Activated CD4-positive, alpha-beta T cell treated with anti-CD3 and anti-CD28 coated beads for 36 hours (primary cell): ENCODE results near the gene SIRT6. TPM values are rescaled to one million over a fixed set of nuclear protein-coding genes. Genes with fewer than 3 reads are reported as not detected.

Experiments used
- ATAC-seq: fragments of 200-7000 bp; cut with Tn5 transposase; one replicate; pipeline ENCODE4 v1.10.0; 2021; ENCODE audit warnings: mild to moderate bottlenecking, moderate library complexity
- CTCF ChIA-PET: fragments of 350-600 bp; sonication (Branson Sonifier 250); formaldehyde crosslinking; loops from one replicate; lab custom pipeline; 2021; ENCODE audit warnings: antibody characterized with exemption; lab: Charles Lee
- POLR2A ChIA-PET: fragments of 350-600 bp; sonication (Branson Sonifier 250); formaldehyde crosslinking; loops from one replicate; lab custom pipeline; 2021; ENCODE audit warnings: antibody characterized with exemption, inconsistent platforms; lab: Charles Lee
- DNase-seq: peaks from one replicate; pipeline ENCODE4 v3.0.0-alpha.2; 2020
- H3K27ac Mint-ChIP-seq: one replicate; pipeline ENCODE4 v1.8.0; 2021; ENCODE audit warnings: mixed read lengths
- H3K27me3 Mint-ChIP-seq: one replicate; pipeline ENCODE4 v1.8.0; 2021; ENCODE audit warnings: mixed read lengths
- H3K36me3 Mint-ChIP-seq: one replicate; pipeline ENCODE4 v1.8.0; 2021; ENCODE audit warnings: low read depth, mixed read lengths
- H3K4me1 Mint-ChIP-seq: one replicate; pipeline ENCODE4 v1.8.0; 2021; ENCODE audit warnings: mixed read lengths
- H3K4me3 Mint-ChIP-seq: one replicate; pipeline ENCODE4 v1.8.0; 2021; ENCODE audit warnings: mild to moderate bottlenecking, moderate library complexity, mixed read lengths
- H3K9me3 Mint-ChIP-seq: one replicate; pipeline ENCODE4 v1.8.0; 2021; ENCODE audit warnings: low read depth, mixed read lengths
- intact Hi-C, 2 experiments: fragments of 100-400 bp; cut with DNase I in 1 of 2; cut with micrococcal nuclease in 1 of 2; formaldehyde crosslinking; loops; one replicate each; pipeline versions ENCODE4 v1.14.2 to v1.15.1; 2022 to 2024; cut with DNase I, micrococcal nuclease
- total RNA-seq, 2 experiments: library from RNA; stranded (reverse); gene quantifications; one replicate each; pipeline ENCODE4 v1.2.3, GENCODE V29; 2021

Gene SIRT6
- total RNA-seq, 2 experiments from 2014 or later: 26.2 to 29.4 TPM

DNA sequence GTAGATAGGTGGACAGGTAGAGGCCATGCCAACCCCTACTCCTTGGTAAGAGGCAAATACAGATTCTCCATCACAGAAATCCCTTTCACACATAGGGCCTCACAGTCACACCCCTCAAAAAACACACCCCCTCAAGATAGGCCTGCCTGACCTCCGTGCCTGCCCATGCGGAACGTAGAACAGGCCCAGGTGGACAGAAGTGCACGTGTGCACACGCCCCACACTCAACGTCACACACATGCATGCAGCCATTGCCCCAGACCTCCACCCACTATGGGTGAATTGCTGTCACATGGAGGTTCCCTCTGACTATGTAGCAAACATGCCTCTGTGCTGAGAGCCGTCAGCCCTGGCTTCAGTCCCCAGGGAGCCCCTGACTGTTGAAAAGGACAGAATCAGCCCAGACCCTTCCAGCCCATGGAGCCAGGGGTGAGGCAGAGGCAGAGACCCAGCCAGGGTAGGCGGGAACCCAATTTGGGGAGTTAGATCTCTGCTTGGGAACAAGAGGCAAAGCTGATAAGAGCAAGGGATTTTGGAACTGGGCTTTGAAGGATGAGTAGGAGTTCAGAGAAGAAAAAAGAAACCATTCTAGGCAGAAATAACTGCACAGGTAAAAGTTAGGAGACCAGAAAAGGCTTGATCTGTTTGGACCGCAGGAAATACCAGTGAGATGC is 3.2 kb upstream of the SIRT6 start:
- peaks cover 3% of the 10 kb centered on the region for H3K36me3 Mint-ChIP-seq
- CTCF ChIA-PET: no interaction called here
- H3K4me3 Mint-ChIP-seq: no peak overlapping the region
- H3K9me3 Mint-ChIP-seq: no peaks in the 10 kb centered on the region
- H3K4me1 Mint-ChIP-seq: peaks cover 19% of the 10 kb centered on the region
- POLR2A ChIA-PET: no interaction called here
- no peak for ATAC-seq
- intact Hi-C loops: loop anchor here in 1 of 2 experiments (1.0 kb wide), 1 partner anchor 199 kb away; no protein-coding TSS in a partner anchor
- H3K27ac Mint-ChIP-seq: peak overlapping the region; percentile 10
- no peak for DNase-seq
- H3K27me3 Mint-ChIP-seq: no peaks in the 10 kb centered on the region

DNA sequence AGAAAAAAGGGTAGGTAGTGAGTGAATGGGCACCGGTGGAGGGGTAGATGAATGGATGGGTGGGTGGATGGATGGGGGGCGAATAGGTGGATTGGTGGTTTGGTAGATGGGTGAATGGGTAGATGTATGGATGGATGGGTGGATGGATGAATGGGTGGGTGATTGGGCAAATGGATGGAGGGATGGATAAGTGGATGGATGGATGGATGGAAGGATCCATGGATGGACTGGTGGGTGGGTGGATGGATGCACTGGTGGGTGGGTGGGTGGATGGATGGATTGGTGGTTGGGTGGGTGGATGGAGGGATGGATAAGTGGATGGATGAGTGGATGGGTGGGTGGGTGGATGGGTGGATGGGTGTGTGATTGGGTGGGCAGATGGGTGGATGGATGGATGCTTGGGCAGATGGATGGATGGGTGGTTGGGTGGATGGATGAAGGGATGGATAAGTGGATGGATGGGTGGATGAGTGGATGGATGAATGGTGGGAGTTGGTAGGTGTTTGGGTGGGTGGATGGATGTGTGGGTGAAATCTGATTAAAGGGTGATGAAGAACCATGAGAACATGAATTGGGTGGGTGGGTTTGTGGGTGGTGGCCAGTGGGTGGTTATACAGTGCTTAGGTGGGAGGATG is 2.5 kb upstream of the SIRT6 start:
- ATAC-seq: no peak
- DNase-seq: no peak
- intact Hi-C loops: loop anchor here in 1 of 2 experiments (5.0 kb wide), 3 partner anchors 142 to 683 kb away; partner anchors contain the start of genes CHAF1A, DOHH and SH3GL1
- H3K4me3 Mint-ChIP-seq: peak overlapping the region; percentile 46
- peaks cover 7% of the 10 kb centered on the region for H3K36me3 Mint-ChIP-seq
- no peaks in the 10 kb centered on the region for H3K27me3 Mint-ChIP-seq
- CTCF ChIA-PET: no interaction called here
- H3K27ac Mint-ChIP-seq: no peak overlapping the region
- no peaks in the 10 kb centered on the region for H3K9me3 Mint-ChIP-seq
- POLR2A ChIA-PET: no interaction called here
- H3K4me1 Mint-ChIP-seq: peaks cover 24% of the 10 kb centered on the region

DNA sequence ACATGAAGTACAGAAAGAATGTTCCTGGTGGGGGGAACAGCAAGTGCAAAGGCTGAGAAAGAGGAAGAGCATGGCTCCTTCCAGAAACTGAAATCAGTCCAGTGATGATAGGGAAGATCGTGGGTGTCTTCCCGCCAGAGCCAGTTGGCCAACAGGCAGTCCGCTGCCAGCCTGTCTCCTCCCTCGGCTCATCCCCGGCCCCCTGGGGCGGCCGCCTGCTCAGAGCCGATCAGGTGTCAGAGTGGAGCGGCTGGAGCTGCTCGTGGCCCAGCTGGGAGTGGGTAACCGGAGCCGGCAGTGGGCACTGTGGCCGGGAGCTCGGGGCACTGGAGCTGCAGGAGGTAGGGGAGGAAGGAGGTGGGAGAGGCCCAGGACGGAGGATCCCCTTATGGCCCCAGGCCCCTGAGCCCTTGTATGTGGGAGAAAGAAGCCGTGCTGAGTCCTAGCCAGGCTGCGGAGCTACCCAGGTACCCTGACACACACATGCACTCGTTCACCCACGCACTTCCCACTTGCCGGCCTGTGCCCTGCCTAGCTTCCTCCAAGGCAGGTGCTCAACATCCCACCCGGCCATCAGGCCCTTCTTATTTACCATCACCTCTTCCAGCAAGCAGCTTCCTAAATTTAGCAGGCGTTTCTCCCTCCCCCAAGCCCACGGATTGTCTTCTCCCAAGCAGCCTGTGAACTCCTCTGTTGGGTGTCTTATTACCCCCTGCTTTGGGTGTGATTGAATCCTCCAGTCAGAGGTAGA is 1.8 kb upstream of the SIRT6 start:
- DNase-seq (no peak), ATAC-seq (no peak)
- peaks cover 30% of the 10 kb centered on the region for H3K4me1 Mint-ChIP-seq
- H3K9me3 Mint-ChIP-seq: no peaks in the 10 kb centered on the region
- intact Hi-C loops: loop anchor here in 1 of 2 experiments (2.0 to 5.0 kb wide), 4 partner anchors 143 to 907 kb away; partner anchors contain the start of genes CHAF1A, DOHH and SH3GL1
- H3K36me3 Mint-ChIP-seq: peaks cover 14% of the 10 kb centered on the region
- no peaks in the 10 kb centered on the region for H3K27me3 Mint-ChIP-seq
- ChIA-PET CTCF (no interaction called here), POLR2A (interaction anchor here (0.6 kb wide), 1 partner anchor 496 kb away, joined by 4 read pairs; no protein-coding TSS in a partner anchor)
- no peak overlapping the region for H3K27ac Mint-ChIP-seq
- H3K4me3 Mint-ChIP-seq: peak overlapping the region; percentile 92

DNA sequence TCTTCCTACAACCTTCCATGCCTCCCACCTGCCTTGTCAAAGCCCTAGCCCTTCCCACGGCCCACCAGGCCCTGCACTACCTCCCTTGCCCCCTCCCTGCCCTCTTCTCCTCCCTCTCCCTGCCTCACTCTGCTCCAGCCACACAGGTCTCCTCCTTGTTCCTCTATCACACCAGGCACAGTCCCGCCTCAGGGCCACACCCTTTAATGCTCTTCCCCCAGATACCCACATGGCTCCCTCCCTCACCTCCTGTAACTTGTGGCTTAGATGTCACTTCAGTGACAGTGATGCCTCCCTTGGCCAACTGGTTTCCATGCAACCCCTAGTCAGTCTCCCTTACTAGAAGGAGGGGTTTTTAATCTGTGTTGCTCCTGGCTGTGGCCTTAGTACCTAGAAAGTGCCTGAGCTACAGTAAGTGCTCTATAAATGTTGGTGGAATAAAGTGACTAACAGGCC is 1.3 kb downstream of the SIRT6 start:
- H3K27me3 Mint-ChIP-seq: no peaks in the 10 kb centered on the region
- no peak for ATAC-seq
- peaks cover 30% of the 10 kb centered on the region for H3K4me1 Mint-ChIP-seq
- H3K4me3 Mint-ChIP-seq: peak overlapping the region; percentile 92
- no peak for DNase-seq
- POLR2A ChIA-PET: no interaction called here
- peaks cover 17% of the 10 kb centered on the region for H3K36me3 Mint-ChIP-seq
- CTCF ChIA-PET: interaction anchor here (0.8 kb wide), 2 partner anchors 15 to 20 kb away, joined by 4 to 5 read pairs; no protein-coding TSS in a partner anchor
- intact Hi-C loops: loop anchor here (2.0 to 5.0 kb wide), 4 partner anchors 146 to 679 kb away; partner anchors contain the start of genes CHAF1A (in 1 of the 2), DOHH (in 1 of the 2) and SH3GL1 (in 1 of the 2)
- H3K27ac Mint-ChIP-seq: no peak overlapping the region
- no peaks in the 10 kb centered on the region for H3K9me3 Mint-ChIP-seq

DNA sequence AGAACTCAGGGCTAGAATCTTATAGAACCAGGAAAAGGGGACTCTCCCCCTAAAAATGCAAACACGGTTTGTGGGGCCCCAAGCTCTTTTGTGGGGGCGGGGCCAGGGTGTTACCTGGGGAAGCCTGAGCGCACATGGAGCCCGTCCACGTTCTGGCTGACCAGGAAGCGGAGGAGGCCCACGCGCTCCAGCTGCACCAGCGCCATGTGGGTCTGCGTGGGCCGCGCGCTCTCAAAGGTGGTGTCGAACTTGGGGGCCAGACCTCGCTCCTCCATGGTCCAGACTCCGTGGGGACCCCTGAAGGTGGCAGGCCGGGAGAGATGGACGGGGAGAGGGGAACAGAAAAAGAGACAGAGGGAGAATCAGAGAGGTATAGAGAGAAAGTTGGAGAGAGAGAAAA is 3.4 kb downstream of the SIRT6 start:
- Mint-ChIP-seq H3K27ac (no peak overlapping the region), H3K4me1 (peaks cover 30% of the 10 kb centered on the region), H3K36me3 (peaks cover 22% of the 10 kb centered on the region), H3K4me3 (no peak overlapping the region), H3K27me3 (no peaks in the 10 kb centered on the region), H3K9me3 (no peaks in the 10 kb centered on the region)
- POLR2A ChIA-PET: no interaction called here
- intact Hi-C loops: no loop called here
- DNase-seq (no peak), ATAC-seq (no peak)
- CTCF ChIA-PET: no interaction called here

DNA sequence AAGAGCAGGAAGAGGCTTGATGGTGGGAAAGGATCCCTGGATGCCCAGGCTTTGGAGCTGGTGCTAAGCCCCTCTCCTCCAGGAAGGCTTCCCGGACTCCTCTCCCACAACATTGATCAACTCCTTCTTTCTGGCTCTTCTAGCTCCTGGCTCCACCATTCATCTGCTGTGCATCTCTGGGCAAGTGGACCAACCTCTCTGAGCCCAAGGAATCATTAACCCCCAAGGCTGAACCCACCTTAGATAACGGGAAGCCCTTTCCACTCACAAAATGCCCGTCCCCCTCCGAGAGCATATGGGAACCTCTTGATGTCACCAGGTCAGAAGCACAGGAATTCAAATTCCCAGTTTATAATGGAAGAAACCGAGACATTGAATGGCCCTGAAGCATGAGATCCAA is 5.2 kb downstream of the SIRT6 start:
- no peak overlapping the region for H3K27ac Mint-ChIP-seq
- H3K27me3 Mint-ChIP-seq: peaks cover 3% of the 10 kb centered on the region
- no peak for ATAC-seq
- DNase-seq: no peak
- CTCF ChIA-PET: interaction anchor here (0.6 to 1.1 kb wide), 2 partner anchors 37 to 443 kb away, joined by 3 to 4 read pairs; no protein-coding TSS in a partner anchor
- peaks cover 22% of the 10 kb centered on the region for H3K4me1 Mint-ChIP-seq
- no peaks in the 10 kb centered on the region for H3K9me3 Mint-ChIP-seq
- POLR2A ChIA-PET: no interaction called here
- peaks cover 22% of the 10 kb centered on the region for H3K36me3 Mint-ChIP-seq
- H3K4me3 Mint-ChIP-seq: no peak overlapping the region
- intact Hi-C loops: no loop called here

DNA sequence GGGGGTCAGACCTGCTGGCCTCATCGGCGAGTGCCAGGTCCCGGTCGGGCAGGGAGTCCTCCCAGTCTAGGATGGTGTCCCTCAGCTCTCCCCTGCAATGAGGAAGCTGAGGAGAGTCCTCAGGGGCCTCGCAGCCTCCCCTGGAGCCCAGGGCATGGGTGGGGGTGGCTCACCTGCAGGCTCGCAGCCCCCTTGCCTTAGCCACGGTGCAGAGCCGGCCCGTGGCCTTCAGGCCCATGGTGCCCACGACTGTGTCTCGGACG is 6.8 kb downstream of the SIRT6 start:
- ChIA-PET POLR2A (no interaction called here), CTCF (no interaction called here)
- intact Hi-C loops: no loop called here
- ATAC-seq (no peak), DNase-seq (no peak)
- Mint-ChIP-seq H3K27me3 (peaks cover 8% of the 10 kb centered on the region), H3K4me3 (no peak overlapping the region), H3K9me3 (no peaks in the 10 kb centered on the region), H3K4me1 (peaks cover 11% of the 10 kb centered on the region), H3K27ac (no peak overlapping the region), H3K36me3 (peaks cover 18% of the 10 kb centered on the region)

DNA sequence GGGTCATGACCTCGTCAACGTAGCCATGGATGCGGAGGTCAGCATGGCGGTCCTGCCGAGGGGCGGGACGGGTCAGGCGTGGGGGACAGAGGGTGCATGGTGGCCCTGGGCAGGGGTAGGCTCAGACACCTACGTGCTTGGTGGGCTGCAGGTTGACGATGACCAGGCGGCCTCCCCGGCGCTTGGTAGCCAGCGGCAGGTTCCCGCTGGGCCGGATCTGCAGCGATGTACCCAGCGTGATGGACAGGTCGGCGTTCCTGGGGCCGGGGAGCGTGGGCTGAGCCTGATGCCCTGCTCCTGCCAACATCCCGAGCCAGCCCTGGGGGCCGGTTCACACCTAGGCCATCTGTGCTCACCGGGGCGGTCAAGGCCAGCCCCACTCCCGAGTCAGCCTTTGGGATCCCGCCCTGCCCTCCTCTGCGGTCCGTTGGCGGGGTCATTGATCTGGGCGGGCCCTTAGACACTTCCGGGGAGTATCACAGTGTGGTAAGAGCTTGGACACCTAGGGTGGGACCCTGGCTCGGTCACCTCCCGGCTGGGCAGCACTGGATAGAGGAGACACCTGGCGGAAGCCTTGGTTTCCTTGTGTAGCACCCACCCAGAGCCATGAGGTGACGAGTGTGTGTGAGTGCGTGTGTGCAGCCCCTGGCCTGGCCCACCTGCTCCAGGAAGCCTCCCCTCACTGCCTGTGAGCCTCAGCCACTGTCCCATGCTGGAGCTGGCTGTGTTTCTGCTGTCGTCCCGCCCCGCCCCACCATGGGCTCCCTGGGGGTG is 7.3 kb downstream of the SIRT6 start:
- DNase-seq (no peak), ATAC-seq (no peak)
- ChIA-PET CTCF (no interaction called here), POLR2A (no interaction called here)
- no peaks in the 10 kb centered on the region for H3K9me3 Mint-ChIP-seq
- H3K27me3 Mint-ChIP-seq: peaks cover 8% of the 10 kb centered on the region
- intact Hi-C loops: no loop called here
- H3K4me3 Mint-ChIP-seq: no peak overlapping the region
- peaks cover 6% of the 10 kb centered on the region for H3K4me1 Mint-ChIP-seq
- no peak overlapping the region for H3K27ac Mint-ChIP-seq
- peaks cover 16% of the 10 kb centered on the region for H3K36me3 Mint-ChIP-seq

DNA sequence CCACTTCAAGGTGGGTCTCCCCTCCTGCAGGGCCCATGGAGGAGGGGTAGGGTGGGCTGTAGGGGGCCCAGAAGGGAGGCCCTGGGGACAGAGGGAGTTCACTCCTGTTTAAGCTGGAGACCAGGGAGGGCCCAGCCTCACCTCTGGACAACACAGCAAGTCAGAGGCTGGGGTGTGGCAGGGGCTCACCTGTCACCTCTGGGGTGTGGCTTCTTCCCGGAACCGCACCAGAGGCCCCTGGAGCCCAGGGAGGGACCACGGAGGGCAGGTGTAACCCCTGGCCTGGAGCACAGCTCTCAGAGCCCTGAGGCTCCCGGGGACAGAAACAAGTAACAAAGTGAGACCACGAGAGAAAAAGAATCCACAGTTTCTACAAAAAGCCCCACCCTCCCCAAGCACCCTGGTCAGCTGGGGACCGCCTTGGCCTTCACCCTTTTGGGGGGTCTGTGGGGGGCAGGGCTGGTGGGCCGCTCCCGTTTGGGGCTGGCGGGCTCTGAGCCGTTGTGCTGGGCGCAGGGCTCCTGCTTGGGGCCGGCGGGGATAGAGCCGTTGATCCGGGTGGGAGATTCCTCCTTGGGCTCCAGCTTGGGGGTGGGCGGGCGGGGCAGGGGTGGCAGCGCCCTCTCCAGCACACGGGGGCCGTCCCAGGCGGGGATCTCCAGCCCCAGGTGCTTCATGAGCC is 8.0 kb downstream of the SIRT6 start:
- Mint-ChIP-seq H3K4me1 (peaks cover 1% of the 10 kb centered on the region), H3K9me3 (no peaks in the 10 kb centered on the region), H3K4me3 (no peak overlapping the region), H3K36me3 (peaks cover 10% of the 10 kb centered on the region), H3K27ac (no peak overlapping the region), H3K27me3 (peaks cover 8% of the 10 kb centered on the region)
- intact Hi-C loops: no loop called here
- DNase-seq (no peak), ATAC-seq (no peak)
- ChIA-PET CTCF (interaction anchor here (0.9 kb wide), 1 partner anchor 34 kb away, joined by 4 read pairs; no protein-coding TSS in a partner anchor), POLR2A (no interaction called here)

DNA sequence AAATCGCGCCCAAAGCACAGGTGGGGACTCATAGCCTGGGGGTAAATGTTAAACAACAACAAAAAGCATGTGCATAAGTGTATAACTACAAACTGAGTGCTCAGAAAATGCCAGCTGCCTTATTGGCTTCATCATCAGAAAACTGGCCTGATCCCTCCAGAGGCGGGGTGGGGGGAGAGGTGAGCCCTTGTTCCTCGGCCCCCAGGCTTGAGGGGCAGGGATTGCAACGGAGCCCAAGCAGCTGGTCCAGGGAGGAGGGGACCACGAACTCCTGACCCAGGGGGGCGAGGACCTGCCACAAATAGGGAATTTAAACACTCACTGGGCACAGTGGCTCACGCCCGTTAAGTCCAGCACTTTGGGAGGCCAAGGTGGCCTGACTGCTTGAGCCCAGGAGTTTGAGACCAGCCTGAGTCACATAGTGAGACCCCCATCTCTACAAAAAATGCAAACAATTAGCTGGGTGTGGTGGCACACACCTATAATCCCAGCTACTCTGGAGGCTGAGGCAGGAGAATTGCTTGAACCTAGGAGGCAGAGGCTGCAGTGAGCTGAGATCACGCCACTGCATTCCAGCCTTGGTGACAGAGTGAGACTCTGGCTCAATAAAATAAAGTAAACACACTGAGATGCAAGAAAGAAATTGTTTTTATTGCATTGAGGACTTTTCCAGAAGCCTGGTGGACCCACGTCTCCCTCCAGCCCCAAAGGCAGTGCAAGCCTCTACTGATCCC is 8.7 kb downstream of the SIRT6 start:
- no peak for ATAC-seq
- no peak overlapping the region for H3K27ac Mint-ChIP-seq
- H3K9me3 Mint-ChIP-seq: no peaks in the 10 kb centered on the region
- peaks cover 8% of the 10 kb centered on the region for H3K27me3 Mint-ChIP-seq
- intact Hi-C loops: no loop called here
- DNase-seq: no peak
- peaks cover 7% of the 10 kb centered on the region for H3K36me3 Mint-ChIP-seq
- ChIA-PET CTCF (interaction anchor here (0.6 to 0.9 kb wide), 2 partner anchors 33 to 325 kb away, joined by 3 to 4 read pairs; no protein-coding TSS in a partner anchor), POLR2A (no interaction called here)
- no peak overlapping the region for H3K4me3 Mint-ChIP-seq
- no peaks in the 10 kb centered on the region for H3K4me1 Mint-ChIP-seq
